AG04449 (cell line): ENCODE data around the gene ARPC1B.
A peak's percentile ranks its signal among the peaks of the same experiment; 100 is the strongest.
"Not testable (repeated sequence)": the region's sequence is repeated elsewhere in the genome, so short reads cannot be mapped to it uniquely, and the experiment has no call there.

Experiments used
- CTCF ChIA-PET: fragments of 350-600 bp; formaldehyde crosslinking; extraction: SDS; loops from one replicate; lab custom pipeline; 2021; ENCODE audit warnings: antibody characterized with exemption; lab: Yijun Ruan, JAX
- POLR2A ChIA-PET: fragments of 400-600, 350-600 bp; formaldehyde crosslinking; extraction: SDS; loops from one replicate; lab custom pipeline; 2020; ENCODE audit warnings: antibody characterized with exemption, inconsistent platforms; lab: Yijun Ruan, JAX
- DNase-seq: peaks from one replicate; pipeline ENCODE4 v3.0.0-alpha.2; 2010; ENCODE audit warnings: low read depth, low spot score
- H3K4me3 ChIP-seq: 2 replicates; pipeline ENCODE4 v1.5.1; 2011; ENCODE audit warnings: low read depth, mild to moderate bottlenecking, control low read depth, low read length
- CTCF ChIP-seq: IDR thresholded peaks from one replicate; pipeline ENCODE4 v1.5.1; 2011; ENCODE audit warnings: mild to moderate bottlenecking, moderate library complexity, low read length, control low read depth, inconsistent platforms; ENCODE audit not compliant: insufficient read depth; ENCODE audit errors: missing control alignments

Gene ARPC1B

GRCh38 chr7:99385564-99385963 lies 11.0 kb downstream of the ARPC1B start:
- H3K4me3 ChIP-seq: no peak overlapping the region
- CTCF ChIA-PET: interaction anchor here (0.7 kb wide), 1 partner anchor 1187 kb away, joined by 3 read pairs; no protein-coding TSS in a partner anchor
- no peak for TF ChIP-seq CTCF
- DNase-seq: no peak
- POLR2A ChIA-PET: interaction anchor here (1.6 kb wide), 1 partner anchor 9 kb away, joined by 4 read pairs; no protein-coding TSS in a partner anchor

DNA sequence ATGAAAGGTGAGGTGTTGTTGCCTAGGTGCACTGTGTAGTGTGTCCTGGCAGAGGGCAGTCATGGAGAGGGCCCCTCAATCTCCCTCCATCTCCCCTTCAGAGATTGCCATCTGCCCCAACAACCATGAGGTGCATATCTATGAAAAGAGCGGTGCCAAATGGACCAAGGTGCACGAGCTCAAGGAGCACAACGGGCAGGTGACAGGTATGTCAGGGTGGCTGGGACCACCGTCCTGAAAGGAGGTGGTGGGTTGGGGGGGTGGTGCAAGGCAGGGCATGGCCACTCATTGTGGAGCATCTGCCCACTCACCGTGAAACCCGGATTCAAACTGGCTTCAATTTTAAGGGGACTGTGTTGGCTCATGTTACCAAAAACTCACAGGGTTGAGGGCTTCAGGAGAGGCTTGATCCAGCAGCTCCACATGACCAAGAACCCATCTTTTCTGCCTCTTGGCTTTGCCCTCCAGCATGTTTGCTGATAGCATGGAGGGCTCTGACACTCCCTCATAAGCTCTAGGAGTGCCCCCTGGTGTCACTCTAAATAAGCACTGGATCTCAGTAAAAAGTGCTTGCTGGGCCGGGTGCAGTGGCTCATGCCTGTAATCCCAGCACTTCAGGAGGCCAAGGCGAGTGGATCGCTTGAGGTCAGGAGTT lies 12.2 kb downstream of the ARPC1B start:
- no peak overlapping the region for H3K4me3 ChIP-seq
- ChIA-PET CTCF (interaction anchor here (0.8 to 1.6 kb wide), 3 partner anchors 14 to 60 kb away, joined by 3 to 4 read pairs (median 3); no protein-coding TSS in a partner anchor), POLR2A (interaction anchor here (0.7 to 1.6 kb wide), 2 partner anchors 8 to 29 kb away, joined by 4 to 5 read pairs; no protein-coding TSS in a partner anchor)
- peak; percentile 16 for TF ChIP-seq CTCF
- no peak for DNase-seq

GRCh38 chr7:99387239-99387635 lies 12.7 kb downstream of the ARPC1B start:
- not testable (repeated sequence) for H3K4me3 ChIP-seq, DNase-seq
- CTCF ChIA-PET: interaction anchor here (0.8 to 1.6 kb wide), 3 partner anchors 13 to 60 kb away, joined by 3 to 4 read pairs (median 3); no protein-coding TSS in a partner anchor
- POLR2A ChIA-PET: interaction anchor here (0.7 kb wide), 1 partner anchor 28 kb away, joined by 5 read pairs; no protein-coding TSS in a partner anchor

GRCh38 chr7:99387912-99388311 lies 13.4 kb downstream of the ARPC1B start:
- TF ChIP-seq CTCF: no peak
- POLR2A ChIA-PET: no interaction called here
- no peak for DNase-seq
- CTCF ChIA-PET: no interaction called here
- H3K4me3 ChIP-seq: no peak overlapping the region

DNA sequence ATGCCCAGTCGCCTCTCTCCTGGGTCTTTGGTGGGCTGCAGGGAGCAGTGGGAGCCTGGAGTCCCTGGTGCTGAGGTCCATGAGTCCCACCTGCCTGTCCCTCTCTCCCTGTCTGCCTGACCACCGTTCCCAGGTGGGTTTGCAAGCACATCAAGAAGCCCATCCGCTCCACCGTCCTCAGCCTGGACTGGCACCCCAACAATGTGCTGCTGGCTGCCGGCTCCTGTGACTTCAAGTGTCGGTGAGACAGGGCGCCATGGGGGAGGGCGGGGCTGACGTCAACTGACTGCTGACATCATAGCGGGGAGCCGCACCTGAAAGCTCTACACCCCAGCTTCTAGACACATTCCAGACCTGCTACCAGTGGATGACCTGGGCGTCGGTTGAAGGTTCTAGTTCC lies 15.2 kb downstream of the ARPC1B start:
- POLR2A ChIA-PET: interaction anchor here (0.7 kb wide), 2 partner anchors 36 to 376 kb away, joined by 3 to 4 read pairs; no protein-coding TSS in a partner anchor
- H3K4me3 ChIP-seq: no peak overlapping the region
- no peak for TF ChIP-seq CTCF
- DNase-seq: no peak
- CTCF ChIA-PET: interaction anchor here (1.6 kb wide), 1 partner anchor 24 kb away, joined by 3 read pairs; no protein-coding TSS in a partner anchor

GRCh38 chr7:99390941-99391602 lies 16.5 kb downstream of the ARPC1B start:
- CTCF ChIA-PET: interaction anchor here (1.6 kb wide), 1 partner anchor 25 kb away, joined by 3 read pairs; no protein-coding TSS in a partner anchor

More at GRCh38 chr7:99390941-99391602, 16.5 kb downstream of the ARPC1B start:
- DNase-seq: no peak
- POLR2A ChIA-PET: no interaction called here
- TF ChIP-seq CTCF: no peak
- no peak overlapping the region for H3K4me3 ChIP-seq
